Left lung (tissue), 10 donors: ENCODE results near the gene KRT84. TPM values are rescaled to one million over a fixed set of nuclear protein-coding genes. Genes with fewer than 3 reads are reported as not detected.

Experiments used
- ATAC-seq: fragments of 200-7000 bp; cut with Tn5 transposase; one replicate; pipeline ENCODE4 v1.9.1; 2020; ENCODE audit warnings: moderate library complexity
- DNase-seq, 4 donors: peaks; one replicate each; pipeline ENCODE4 v3.0.0-alpha.2; 2013 to 2020
- H3K27ac ChIP-seq, 2 donors: fragments of 200-600 bp; sonication (generic) in 1 of 2; one replicate each; pipeline versions ENCODE4 v1.5.0 to v1.8.0; 2020 to 2021
- H3K27me3 ChIP-seq, 2 donors: fragments of 200-600 bp; sonication (generic) in 1 of 2; one replicate each; pipeline versions ENCODE4 v1.5.0 to v1.8.0; 2020 to 2021
- H3K36me3 ChIP-seq, 2 donors: fragments of 200-600 bp; sonication (generic) in 1 of 2; one replicate each; pipeline versions ENCODE4 v1.5.0 to v1.8.0; 2020 to 2021
- H3K4me1 ChIP-seq, 2 donors: fragments of 200-600 bp; one replicate each; pipeline ENCODE4 v1.8.0; 2021
- H3K4me3 ChIP-seq, 2 donors: fragments of 200-600 bp; sonication (generic) in 1 of 2; one replicate each; pipeline versions ENCODE4 v1.5.0 to v1.8.0; 2020 to 2021; ENCODE audit warnings: mild to moderate bottlenecking in 1 of 2
- H3K9me3 ChIP-seq, 2 donors: fragments of 200-600 bp; sonication (generic) in 1 of 2; one replicate each; pipeline versions ENCODE4 v1.5.0 to v1.8.0; 2020 to 2021
- CTCF ChIP-seq, 2 donors: fragments of 200-600 bp; sonication (generic) in 1 of 2; IDR thresholded peaks; one replicate each; pipeline versions ENCODE4 v1.5.0 to v1.8.0; 2021; ENCODE audit warnings: antibody characterized with exemption in 2 of 2
- intact Hi-C, 2 donors: fragments of 100-400 bp; cut with DNase I; formaldehyde crosslinking; loops; one replicate each; pipeline versions ENCODE4 v1.11.2 to v1.14.2; 2022
- polyA plus RNA-seq, 6 donors: library from polyadenylated mRNA; unstranded; fragments of 120-200 nt; gene quantifications; one replicate each; pipeline ENCODE4 v1.2.1, GENCODE V29; 2013; ENCODE audit not compliant: insufficient read length in 6 of 6
- total RNA-seq, 2 donors: library from RNA; stranded (reverse); fragmentation: NEBNext Ultra II Directional; extraction: Animal tissue kit (Norgen Biotek cat#: 25700); gene quantifications; one replicate each; pipeline ENCODE4 v1.2.1, GENCODE V29; 2021
- donor health status: DM: no; HTN: yes; CAD: no.
- donor health status: DM: no; HTN: no; CAD: no.

KRT84 gene
- total and polyA plus RNA-seq, 8 donors: not detected

- Histone ChIP-seq H3K27ac (peak overlapping the region in 1 of 2 donors; percentile 16), H3K27me3 (peaks cover 0 to 21% of the 10 kb centered on the region in 2 donors), H3K9me3 (no peaks in the 10 kb centered on the region), H3K4me3 (no peak overlapping the region), H3K4me1 (no peaks in the 10 kb centered on the region), H3K36me3 (no peaks in the 10 kb centered on the region)
- intact Hi-C loops: no loop called here
- ATAC-seq: no peak
- TF ChIP-seq CTCF (IDR thresholded peaks at IDR 0.05): no peak
- DNase-seq: no peak
These were observed 31.3 kb upstream of the KRT84 start for GRCh38 chr12:52416795-52417194.

DNA sequence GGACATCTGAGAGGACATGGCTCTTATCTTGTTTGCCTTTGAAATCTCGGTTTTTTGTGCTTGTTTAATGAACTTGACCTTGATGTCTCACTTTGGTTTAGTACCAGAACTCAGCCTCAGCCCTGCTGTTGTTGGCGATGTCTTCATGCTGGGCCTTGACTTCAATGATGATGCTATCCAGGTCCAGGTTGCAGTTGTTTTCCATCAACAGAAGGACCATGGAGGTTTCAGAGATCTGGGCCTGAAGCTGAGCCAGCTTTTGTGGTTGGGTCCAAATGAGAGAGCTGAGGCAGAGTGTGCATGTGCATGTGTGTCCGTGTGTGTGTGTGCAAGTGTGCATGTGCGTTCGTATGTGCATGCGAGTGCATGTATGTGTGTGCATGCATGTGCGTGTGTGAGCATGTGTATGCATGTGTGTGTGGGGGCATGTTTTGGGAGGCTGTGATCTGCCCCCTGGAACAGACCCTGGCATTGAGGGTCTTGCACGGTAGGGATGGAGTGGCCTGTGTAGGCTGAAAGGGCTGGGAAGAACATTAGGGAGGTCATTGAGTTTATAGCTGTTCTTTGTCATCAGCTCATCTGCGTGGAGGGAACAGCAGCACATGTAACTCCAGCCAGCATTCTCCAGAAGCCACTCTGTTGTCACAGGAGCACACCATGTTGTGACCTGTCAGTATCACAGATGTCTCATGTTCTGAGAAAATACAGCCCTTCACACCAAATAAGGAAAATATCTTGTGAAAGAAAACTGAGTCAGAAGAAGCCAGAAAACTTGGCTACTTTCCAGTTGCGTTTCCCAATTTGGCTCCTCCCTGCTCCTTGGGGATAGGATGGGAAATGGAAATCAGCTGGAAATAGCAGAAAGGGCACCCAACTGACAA lies 30.7 kb upstream of the KRT84 start:
- no peaks in the 10 kb centered on the region for H3K4me1 ChIP-seq
- H3K9me3 ChIP-seq: no peaks in the 10 kb centered on the region
- intact Hi-C loops: no loop called here
- no peaks in the 10 kb centered on the region for H3K36me3 ChIP-seq
- DNase-seq (peak in 2 of 4 donors; percentile 33 to 69), ATAC-seq (peak; percentile 55)
- no peak overlapping the region for H3K27ac ChIP-seq
- peaks cover 0 to 15% of the 10 kb centered on the region in 2 donors for H3K27me3 ChIP-seq
- no peak for TF ChIP-seq CTCF (IDR thresholded peaks at IDR 0.05)
- H3K4me3 ChIP-seq: no peak overlapping the region

DNA sequence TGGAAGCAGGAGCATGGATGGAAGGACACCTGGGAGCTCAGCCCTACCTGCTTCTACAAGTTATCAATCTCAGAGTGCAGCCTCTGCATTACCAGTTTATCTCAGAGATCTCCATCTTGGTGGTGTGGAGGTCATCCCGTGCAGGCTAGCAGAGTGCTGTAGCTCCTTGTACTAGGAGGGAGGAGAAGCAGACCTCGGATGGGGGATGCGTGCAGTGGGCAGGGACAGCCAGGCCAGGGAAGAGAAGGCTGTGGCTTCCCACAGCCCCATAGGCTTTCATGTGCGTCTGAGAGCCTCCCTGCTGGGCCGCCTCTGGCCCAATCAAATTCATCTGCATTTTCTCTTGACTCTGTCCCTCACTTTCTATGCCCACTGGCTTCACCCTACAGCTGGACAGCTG lies 29.5 kb upstream of the KRT84 start:
- no peaks in the 10 kb centered on the region for H3K4me1 ChIP-seq
- no peak overlapping the region for H3K27ac ChIP-seq
- no peak for ATAC-seq
- no peaks in the 10 kb centered on the region for H3K9me3 ChIP-seq
- peaks cover 0 to 15% of the 10 kb centered on the region in 2 donors for H3K27me3 ChIP-seq
- no peak for DNase-seq
- no peaks in the 10 kb centered on the region for H3K36me3 ChIP-seq
- intact Hi-C loops: no loop called here
- TF ChIP-seq CTCF (IDR thresholded peaks at IDR 0.05): no peak
- no peak overlapping the region for H3K4me3 ChIP-seq

DNA sequence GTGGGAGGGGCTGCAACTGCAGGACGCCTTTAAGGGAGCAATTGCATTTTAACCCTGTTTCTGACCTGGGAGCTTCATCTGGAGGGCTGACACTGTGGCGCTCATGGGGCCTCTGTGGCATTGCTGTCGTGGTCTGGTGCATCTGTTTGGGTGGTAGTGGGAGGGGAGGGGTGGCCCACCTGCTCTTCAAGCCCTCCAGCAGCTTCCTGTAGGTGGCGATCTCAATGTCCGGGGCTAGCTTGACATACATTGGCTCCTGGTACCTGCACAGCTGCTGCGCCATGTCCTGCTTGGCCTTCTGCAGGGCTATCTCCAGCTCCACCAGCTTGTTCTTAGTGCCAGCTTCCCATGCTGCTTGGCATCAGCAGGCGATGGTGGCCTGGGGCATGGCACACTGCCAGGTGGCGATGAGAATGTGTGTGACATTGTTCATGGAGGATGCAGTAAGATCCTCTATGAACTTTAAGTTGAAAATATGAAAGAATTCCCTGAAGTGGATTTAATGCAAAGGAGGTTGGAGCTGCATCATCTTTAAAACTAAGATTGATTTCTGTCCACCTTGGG lies 28.4 kb upstream of the KRT84 start:
- Histone ChIP-seq H3K4me1 (no peaks in the 10 kb centered on the region), H3K4me3 (no peak overlapping the region), H3K9me3 (no peaks in the 10 kb centered on the region), H3K36me3 (no peaks in the 10 kb centered on the region), H3K27ac (no peak overlapping the region), H3K27me3 (peaks cover 0 to 15% of the 10 kb centered on the region in 2 donors)
- intact Hi-C loops: no loop called here
- no peak for TF ChIP-seq CTCF (IDR thresholded peaks at IDR 0.05)
- ATAC-seq (no peak), DNase-seq (no peak)

- intact Hi-C loops: no loop called here
These were observed 27.8 kb upstream of the KRT84 start for GRCh38 chr12:52413202-52413601.

More at GRCh38 chr12:52413202-52413601, 27.8 kb upstream of the KRT84 start:
- no peak for DNase-seq
- Histone ChIP-seq H3K27me3 (peaks cover 0 to 15% of the 10 kb centered on the region in 2 donors), H3K27ac (no peak overlapping the region), H3K4me3 (no peak overlapping the region), H3K9me3 (no peaks in the 10 kb centered on the region), H3K36me3 (no peaks in the 10 kb centered on the region), H3K4me1 (no peaks in the 10 kb centered on the region)
- ATAC-seq: no peak
- no peak for TF ChIP-seq CTCF (IDR thresholded peaks at IDR 0.05)
